Body of pancreas (tissue), 4 donors: ENCODE data around the gene SLC5A9.

Experiments
- CTCF ChIP-seq, 7 experiments: fragments of 450-650 bp in 4 of 7; fragments of 200-600 bp in 3 of 7; sonication (generic) in 3 of 7; IDR thresholded peaks; one replicate each; pipeline ENCODE4 v1.5.1; 2016 to 2019; ENCODE audit warnings: antibody characterized with exemption in 7 of 7
- POLR2A ChIP-seq, 3 donors: fragments of 450-650 bp; IDR thresholded peaks; one replicate each; pipeline ENCODE4 v1.6.1; 2016; ENCODE audit warnings: antibody characterized with exemption in 3 of 3, mild to moderate bottlenecking in 2 of 3

GRCh38 chr1:48227165-48228013, 4.9 kb downstream of the SLC5A9 start:
- TF ChIP-seq CTCF (IDR thresholded peaks at IDR 0.05): no peak
- TF ChIP-seq POLR2A (IDR thresholded peaks at IDR 0.05): no peak
